ENCODE results near the gene TNKS2. TPM values are rescaled to one million over a fixed set of nuclear protein-coding genes. Genes with fewer than 3 reads are reported as not detected.
A peak's percentile ranks its signal among the peaks of the same experiment; 100 is the strongest.

The TNKS2 gene
- total and polyA plus RNA-seq, 2 donors (not counting 1 experiment from before 2014, with no cell fraction given) = 17.5 to 45.8 TPM

- Histone ChIP-seq H4K20me1 (ENCODE audit: control insufficient read depth, insufficient read depth, low read length, poor library complexity, severe bottlenecking) (no peaks in the 10 kb centered on the region), H3K4me3 (ENCODE audit: control extremely low read depth in 1 of 5, extremely low read depth in 1 of 5, insufficient read depth in 1 of 5, low read depth in 2 of 5, low read length in 4 of 5) (peak within 1 kb of the TSS; percentile 61 to 75 (median 69)), H3K9me3 (ENCODE audit: control extremely low read depth in 1 of 3, control insufficient read depth in 2 of 3, insufficient read depth in 1 of 3, low read length in 2 of 3) (no peaks in the 10 kb centered on the region), H3K4me1 (ENCODE audit: control insufficient read depth in 2 of 2, insufficient read depth in 2 of 2, low read length in 2 of 2) (peaks cover 10 to 11% of the 10 kb centered on the region in 2 donors), H3K36me3 (replicated peaks in 1 of 2; ENCODE audit: control extremely low read depth in 1 of 2, control insufficient read depth in 1 of 2, extremely low read depth in 1 of 2, insufficient read depth in 2 of 2, low read length in 1 of 2) (no peaks in the 10 kb centered on the region), H3K9ac (ENCODE audit: low read length) (peak within 1 kb of the TSS; percentile 75), H3K27ac (ENCODE audit: low read length in 2 of 2) (peak within 1 kb of the TSS; percentile 9 to 52), H3K4me2 (replicated peaks; ENCODE audit: low read depth, low read length, poor library complexity, severe bottlenecking) (peak within 1 kb of the TSS; percentile 96), H2AFZ (ENCODE audit: insufficient read depth, low read depth, low read length, poor library complexity, severe bottlenecking) (peak within 1 kb of the TSS; percentile 89), H3K27me3 (replicated peaks in 1 of 4; ENCODE audit: control extremely low read depth in 1 of 4, control insufficient read depth in 3 of 4, insufficient read depth in 4 of 4, low read length in 3 of 4) (no peaks in the 10 kb centered on the region), H3K79me2 (ENCODE audit: control insufficient read depth, insufficient read depth, low read length) (no peaks in the 10 kb centered on the region)
- no peak for DNase-seq
- H3K4me3 Mint-ChIP-seq = peak within 1 kb of the TSS; percentile 87
- peaks cover 7% of the 10 kb centered on the region for H3K27me3 Mint-ChIP-seq
- ATAC-seq (ENCODE audit: low read depth) = no peak
- peaks cover 18% of the 10 kb centered on the region for H3K4me1 Mint-ChIP-seq
- ChIA-PET POLR2A (interaction anchor here (2.6 kb wide), 1 partner anchor 15 kb away, joined by 9 read pairs; the partner anchor contains the start of gene BTAF1), CTCF (interaction anchor here (0.8 to 2.5 kb wide), 10 partner anchors 9 to 998 kb away, joined by 3 to 25 read pairs (median 6); partner anchors contain the start of gene BTAF1)
- WGBS (ENCODE audit: insufficient coverage) = 0% methylated on average over 7 of the region's 19 CpGs
- H3K9me3 Mint-ChIP-seq (ENCODE audit: insufficient read depth) = no peaks in the 10 kb centered on the region
- peak within 1 kb of the TSS; percentile 93 for H3K27ac Mint-ChIP-seq
- intact Hi-C loops (cut with micrococcal nuclease) = loop anchor here (5.0 kb wide), 1 partner anchor 707 kb away; no protein-coding TSS in a partner anchor
- no peak for TF ChIP-seq EZH2 (IDR thresholded peaks at IDR 0.05; ENCODE audit: borderline replicate concordance, insufficient read depth, low read depth, low read length, poor library complexity, severe bottlenecking)
- no peak for TF ChIP-seq CTCF (IDR thresholded peaks at IDR 0.05)
Measured at GRCh38 chr10:91909117-91909677, 111.0 kb downstream of the TNKS2 start, which contains the start of gene FGFBP3. TSS of gene FGFBP3 (minus strand) at chr10:91909486. CDS start at chr10:91908969, 517 bp downstream.

- ATAC-seq (ENCODE audit: low read depth) (no peak), DNase-seq (no peak)
- H3K27ac ChIP-seq (ENCODE audit: low read length in 2 of 2) = no peak overlapping the region
- Mint-ChIP-seq H3K4me3 (no peak overlapping the region), H3K9me3 (ENCODE audit: insufficient read depth) (no peaks in the 10 kb centered on the region), H3K27me3 (peaks cover 10% of the 10 kb centered on the region), H3K4me1 (peaks cover 18% of the 10 kb centered on the region), H3K27ac (no peak overlapping the region)
- no peaks in the 10 kb centered on the region for H3K27me3 ChIP-seq (replicated peaks in 1 of 4; ENCODE audit: control extremely low read depth in 1 of 4, control insufficient read depth in 3 of 4, insufficient read depth in 4 of 4, low read length in 3 of 4)
- no peaks in the 10 kb centered on the region for H4K20me1 ChIP-seq (ENCODE audit: control insufficient read depth, insufficient read depth, low read length, poor library complexity, severe bottlenecking)
- no peaks in the 10 kb centered on the region for H3K36me3 ChIP-seq (replicated peaks in 1 of 2; ENCODE audit: control extremely low read depth in 1 of 2, control insufficient read depth in 1 of 2, extremely low read depth in 1 of 2, insufficient read depth in 2 of 2, low read length in 1 of 2)
- H3K4me2 ChIP-seq (replicated peaks; ENCODE audit: low read depth, low read length, poor library complexity, severe bottlenecking) = no peak overlapping the region
- no peaks in the 10 kb centered on the region for H3K9me3 ChIP-seq (ENCODE audit: control extremely low read depth in 1 of 3, control insufficient read depth in 2 of 3, insufficient read depth in 1 of 3, low read length in 2 of 3)
- H3K4me1 ChIP-seq (ENCODE audit: control insufficient read depth in 2 of 2, insufficient read depth in 2 of 2, low read length in 2 of 2) = peaks cover 10 to 11% of the 10 kb centered on the region in 2 donors
- ChIA-PET POLR2A (no interaction called here), CTCF (interaction anchor here (0.7 to 3.9 kb wide), 4 partner anchors 12 to 612 kb away, joined by 3 to 54 read pairs (median 4); partner anchors contain the start of gene BTAF1)
- no peaks in the 10 kb centered on the region for H3K79me2 ChIP-seq (ENCODE audit: control insufficient read depth, insufficient read depth, low read length)
- H3K9ac ChIP-seq (ENCODE audit: low read length) = no peak overlapping the region
- 90% methylated on average over 2 of the region's 4 CpGs for WGBS (ENCODE audit: insufficient coverage)
- intact Hi-C loops (cut with micrococcal nuclease) = loop anchor here (5.0 to 10.0 kb wide), 4 partner anchors 43 to 1158 kb away; partner anchors contain the start of genes PPP1R3C and RPP30
- H2AFZ ChIP-seq (ENCODE audit: insufficient read depth, low read depth, low read length, poor library complexity, severe bottlenecking) = no peak overlapping the region
- no peak overlapping the region for H3K4me3 ChIP-seq (ENCODE audit: control extremely low read depth in 1 of 5, extremely low read depth in 1 of 5, insufficient read depth in 1 of 5, low read depth in 2 of 5, low read length in 4 of 5)
- TF ChIP-seq EZH2 (IDR thresholded peaks at IDR 0.05; ENCODE audit: borderline replicate concordance, insufficient read depth, low read depth, low read length, poor library complexity, severe bottlenecking) = no peak
- no peak for TF ChIP-seq CTCF (IDR thresholded peaks at IDR 0.05)
Measured at GRCh38 chr10:91910467-91910866, 112.2 kb downstream of the TNKS2 start.

Measured in B cell (primary cell).